Hair follicle dermal papilla cell (primary cell): ENCODE data around the gene ZNF770. TPM values are rescaled to one million over a fixed set of nuclear protein-coding genes. Genes with fewer than 3 reads are reported as not detected.

ENCODE experiments used
- total RNA-seq: library from RNA; depleted of rRNA; stranded (reverse); fragments of >200 nt; gene quantifications from 2 replicates; pipeline ENCODE4 v1.2.3, GENCODE V29; 2012

The ZNF770 gene, protein sequence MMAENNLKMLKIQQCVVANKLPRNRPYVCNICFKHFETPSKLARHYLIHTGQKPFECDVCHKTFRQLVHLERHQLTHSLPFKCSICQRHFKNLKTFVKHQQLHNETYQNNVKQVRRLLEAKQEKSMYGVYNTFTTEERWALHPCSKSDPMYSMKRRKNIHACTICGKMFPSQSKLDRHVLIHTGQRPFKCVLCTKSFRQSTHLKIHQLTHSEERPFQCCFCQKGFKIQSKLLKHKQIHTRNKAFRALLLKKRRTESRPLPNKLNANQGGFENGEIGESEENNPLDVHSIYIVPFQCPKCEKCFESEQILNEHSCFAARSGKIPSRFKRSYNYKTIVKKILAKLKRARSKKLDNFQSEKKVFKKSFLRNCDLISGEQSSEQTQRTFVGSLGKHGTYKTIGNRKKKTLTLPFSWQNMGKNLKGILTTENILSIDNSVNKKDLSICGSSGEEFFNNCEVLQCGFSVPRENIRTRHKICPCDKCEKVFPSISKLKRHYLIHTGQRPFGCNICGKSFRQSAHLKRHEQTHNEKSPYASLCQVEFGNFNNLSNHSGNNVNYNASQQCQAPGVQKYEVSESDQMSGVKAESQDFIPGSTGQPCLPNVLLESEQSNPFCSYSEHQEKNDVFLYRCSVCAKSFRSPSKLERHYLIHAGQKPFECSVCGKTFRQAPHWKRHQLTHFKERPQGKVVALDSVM
- 28.2 and 37.0 TPM in 2 replicates for total RNA-seq

DNA sequence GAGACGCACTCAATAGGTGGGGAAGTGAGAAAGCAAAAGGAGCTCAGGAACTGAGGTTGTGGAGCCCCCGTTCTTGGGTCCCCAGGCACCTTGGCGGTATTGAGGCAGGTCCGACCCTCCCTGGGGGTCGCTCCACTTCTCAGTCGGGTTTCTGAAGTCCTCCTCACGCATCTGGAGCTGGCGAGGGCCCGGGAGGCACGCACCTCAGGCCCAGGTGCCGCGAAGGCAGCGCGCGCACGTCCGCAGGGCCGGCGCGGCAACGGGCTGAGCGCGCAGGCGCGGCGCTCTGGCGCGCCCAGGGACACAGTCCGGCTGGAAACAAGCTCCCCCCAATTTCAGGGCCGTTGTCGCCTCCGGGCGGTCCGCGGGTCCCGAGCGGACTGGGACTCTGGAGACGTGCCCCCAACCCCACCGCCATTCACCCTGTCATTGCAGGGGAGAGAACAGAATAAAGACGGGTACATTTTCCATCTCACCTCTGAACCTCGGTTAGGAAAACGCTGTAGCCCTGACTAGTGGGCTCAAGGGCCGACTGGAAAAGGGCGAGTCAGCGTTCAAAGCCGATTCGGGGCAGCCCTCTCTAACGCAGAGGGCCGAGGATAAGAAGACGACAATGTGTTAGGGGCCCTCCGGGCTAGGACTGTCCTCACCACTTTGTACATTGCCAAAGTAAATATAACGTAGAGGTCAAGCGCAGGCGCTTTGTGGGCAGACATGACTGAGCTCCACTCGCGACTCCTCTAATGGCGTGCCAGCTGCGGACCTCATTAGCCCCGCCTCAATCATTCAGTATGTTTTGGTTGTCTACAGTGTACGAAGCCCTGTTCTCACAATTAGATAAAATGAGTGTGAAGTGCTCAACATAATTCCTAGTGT is at the start of gene ZNF770:
TSS of gene ZNF770 (minus strand) at position 261 of the 876 bp plus-strand sequence. CDS start 4,853 bp downstream, outside the sequence.

DNA sequence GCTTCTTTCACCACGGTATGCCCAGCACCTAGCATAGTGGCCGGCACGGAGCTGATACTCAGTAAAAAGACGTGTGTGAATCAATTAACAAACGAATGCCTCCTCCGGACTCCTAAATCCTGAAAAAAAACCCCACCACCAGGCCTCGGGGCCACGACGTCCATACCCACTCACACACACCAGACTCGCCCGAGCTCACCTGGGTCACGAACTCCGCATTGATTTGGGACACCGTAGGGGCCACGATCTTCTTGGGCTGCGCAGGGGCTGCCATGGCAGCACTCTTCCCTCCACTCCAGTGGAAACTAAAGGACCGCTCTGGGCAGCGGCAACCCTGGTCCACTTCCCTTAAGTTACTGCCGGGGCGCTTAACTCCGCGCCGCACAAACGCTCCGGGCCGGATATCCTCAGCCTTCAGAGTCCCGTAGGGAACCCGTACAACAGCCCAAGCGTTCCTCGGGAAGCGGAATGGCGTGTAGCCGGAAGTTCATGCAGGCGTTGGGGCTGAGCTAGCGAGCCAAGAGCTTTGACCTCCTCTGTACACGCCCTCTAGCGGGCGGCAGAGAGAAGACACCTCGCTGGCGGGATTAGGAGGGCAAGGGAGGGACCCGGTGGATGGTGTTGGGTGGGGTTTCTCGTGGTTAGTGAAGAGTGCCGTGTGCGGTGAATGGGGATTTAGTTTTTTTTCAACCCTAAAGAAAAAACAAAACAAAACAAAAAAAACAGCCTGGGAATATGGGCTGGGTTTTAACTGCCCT is 18.6 kb downstream of the ZNF770 start, which contains the start of gene AQR:
TSS of gene AQR (minus strand) at position 403 of the 758 bp plus-strand sequence. CDS start at position 274, 129 bp downstream.

Other genes starting within 250 kb of the ZNF770 start
- gene GJD2, start 233.3 kb downstream of the ZNF770 start, total RNA-seq, result under 0.01 and 0.12 TPM in 2 replicates
- gene ACTC1, start 192.7 kb downstream of the ZNF770 start, total RNA-seq, result 1.6 and 13.5 TPM in 2 replicates
- 27.6 and 31.6 TPM in 2 replicates for gene AQR, start 18.5 kb downstream of the ZNF770 start, total RNA-seq
- gene NANOGP8, start 97.0 kb upstream of the ZNF770 start, total RNA-seq, result 0.32 TPM in 1 of 2 replicates, not detected in the other